Right ventricle myocardium superior (tissue), 1 donor: Measurements from ENCODE around the gene TIGD6. TPM values are rescaled to one million over a fixed set of nuclear protein-coding genes. Genes with fewer than 3 reads are reported as not detected.

Experiments used
- ATAC-seq: fragments of 200-7000 bp; cut with Tn5 transposase; one replicate; pipeline ENCODE4 v1.9.1; 2020; ENCODE audit warnings: mild to moderate bottlenecking; ENCODE audit not compliant: poor library complexity
- DNase-seq: peaks from one replicate; pipeline ENCODE4 v3.0.0-alpha.2; 2020
- intact Hi-C: fragments of 100-400 bp; cut with DNase I; formaldehyde crosslinking; loops from one replicate; pipeline ENCODE4 v1.11.2; 2022
- total RNA-seq: library from RNA; stranded (reverse); fragmentation: NEBNext Ultra II Directional; extraction: Animal tissue kit (Norgen Biotek cat#: 25700); gene quantifications from one replicate; pipeline ENCODE4 v1.2.1, GENCODE V29; 2021
- donor health status: DM: no; HTN: yes; CAD: no; lungs with severe emphysema.

The TIGD6 gene
- total RNA-seq, 1 donor from 2014 or later = 1.9 TPM

GRCh38 chr5:150021491-150022157, 21.2 kb upstream of the TIGD6 start:
- peak; percentile 21 for ATAC-seq
- intact Hi-C loops = no loop called here
- no peak for DNase-seq

- ATAC-seq = no peak
- intact Hi-C loops = no loop called here
- no peak for DNase-seq
Measured at GRCh38 chr5:150020249-150020648, 19.8 kb upstream of the TIGD6 start.

- no peak for DNase-seq
- ATAC-seq = no peak
- intact Hi-C loops = no loop called here
Measured at GRCh38 chr5:150017226-150018005, 17.0 kb upstream of the TIGD6 start.

DNA sequence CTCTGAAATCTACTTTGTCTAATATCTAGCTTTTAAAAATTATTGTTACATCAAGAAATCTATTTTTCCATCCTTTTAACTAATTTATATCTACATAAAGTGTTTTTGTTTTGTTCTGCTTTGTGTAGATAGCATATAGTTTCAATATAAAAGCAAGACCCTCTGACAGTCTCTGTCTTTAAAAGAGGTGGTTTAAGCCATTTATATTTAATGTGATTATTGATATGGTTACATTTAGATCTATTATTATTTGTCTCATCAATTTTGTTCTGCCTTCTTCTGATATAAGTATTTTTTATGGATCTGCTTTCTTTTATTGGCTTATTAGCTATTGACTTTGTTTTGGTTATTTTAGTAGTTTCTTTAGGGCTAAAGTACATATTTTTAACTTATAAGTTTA, 16.1 kb upstream of the TIGD6 start:
- ATAC-seq = no peak
- DNase-seq = no peak
- intact Hi-C loops = no loop called here

GRCh38 chr5:150015415-150015814, 15.0 kb upstream of the TIGD6 start:
- DNase-seq (no peak), ATAC-seq (no peak)
- intact Hi-C loops = no loop called here

DNA sequence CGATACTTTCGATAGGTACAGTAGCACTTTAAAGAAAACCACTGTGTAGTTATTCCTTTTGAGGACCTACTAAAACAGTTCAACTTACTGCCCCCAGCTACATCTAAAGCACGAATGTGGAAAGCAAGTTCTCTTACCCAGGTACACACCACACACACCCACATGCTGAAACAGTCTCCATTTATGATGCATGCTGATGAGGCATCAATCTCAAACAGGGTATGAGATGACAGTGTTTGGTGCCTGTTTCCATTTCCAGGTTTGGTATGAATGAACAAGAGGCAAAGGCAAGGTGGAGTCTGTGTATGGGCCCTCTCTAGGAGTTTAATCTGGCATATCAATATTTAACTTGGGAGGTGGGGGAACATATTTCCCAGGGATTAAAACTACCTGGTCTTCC, 14.0 kb upstream of the TIGD6 start:
- DNase-seq (no peak), ATAC-seq (no peak)
- intact Hi-C loops = no loop called here

- intact Hi-C loops = no loop called here
- no peak for DNase-seq
- no peak for ATAC-seq
Measured at GRCh38 chr5:150013931-150014330, 13.5 kb upstream of the TIGD6 start.

DNA sequence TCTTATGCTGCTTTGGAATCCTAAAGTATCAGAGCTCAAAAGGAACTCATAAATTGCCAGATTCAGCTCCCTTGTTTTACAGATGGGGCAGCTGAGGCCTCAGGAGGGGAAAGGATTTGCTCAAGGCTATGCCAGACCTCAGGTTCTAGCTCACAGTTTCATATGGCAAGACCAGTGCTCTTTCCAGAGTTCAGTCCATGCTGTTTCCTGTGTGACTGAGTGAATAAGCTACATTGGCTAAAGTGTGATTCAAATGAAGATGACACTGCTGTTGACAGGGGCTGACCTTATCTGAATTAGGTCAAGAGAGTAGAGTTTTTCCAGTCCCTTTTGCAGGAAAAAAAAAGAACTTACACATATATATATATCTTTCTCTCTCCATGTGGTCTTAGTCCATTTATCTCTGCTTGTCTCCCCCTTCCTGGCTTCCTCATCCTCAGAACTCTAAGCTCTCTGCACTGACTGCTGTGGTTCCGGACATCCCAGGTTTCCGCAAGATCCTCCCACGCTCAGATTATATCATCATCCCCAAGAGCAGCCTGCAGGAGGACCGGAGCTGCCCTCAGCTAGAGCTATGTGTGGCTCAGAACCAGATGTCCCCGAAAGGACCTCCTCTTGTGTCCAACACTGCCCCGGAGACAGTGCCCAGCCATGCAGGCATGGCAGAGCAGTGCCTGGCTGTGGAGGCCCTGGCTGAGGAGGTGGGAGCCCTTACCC, 9.4 kb upstream of the TIGD6 start:
- intact Hi-C loops = no loop called here
- ATAC-seq (peak; percentile 31), DNase-seq (no peak)

DNA sequence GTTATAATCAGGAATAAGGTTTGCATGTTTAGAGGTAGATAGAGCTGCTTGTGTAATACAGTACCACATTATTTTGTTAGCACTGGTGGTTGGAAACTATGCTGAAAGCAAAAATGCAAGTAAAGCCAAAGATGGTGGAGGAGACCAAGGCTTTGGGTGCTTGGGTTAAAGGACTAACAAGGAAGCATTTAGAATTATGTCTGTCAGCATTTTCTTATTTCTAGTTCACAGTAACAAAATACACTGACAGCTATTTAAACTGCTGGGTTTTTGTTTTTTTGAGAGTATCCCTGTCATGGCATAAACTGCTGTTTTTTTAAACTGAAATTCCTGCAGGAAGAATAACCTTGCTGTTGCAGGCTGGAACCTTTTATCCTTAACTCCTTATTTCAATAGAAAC, 6.6 kb upstream of the TIGD6 start:
- DNase-seq (no peak), ATAC-seq (no peak)
- intact Hi-C loops = no loop called here

GRCh38 chr5:150006318-150006717, 5.9 kb upstream of the TIGD6 start:
- intact Hi-C loops = no loop called here

DNA sequence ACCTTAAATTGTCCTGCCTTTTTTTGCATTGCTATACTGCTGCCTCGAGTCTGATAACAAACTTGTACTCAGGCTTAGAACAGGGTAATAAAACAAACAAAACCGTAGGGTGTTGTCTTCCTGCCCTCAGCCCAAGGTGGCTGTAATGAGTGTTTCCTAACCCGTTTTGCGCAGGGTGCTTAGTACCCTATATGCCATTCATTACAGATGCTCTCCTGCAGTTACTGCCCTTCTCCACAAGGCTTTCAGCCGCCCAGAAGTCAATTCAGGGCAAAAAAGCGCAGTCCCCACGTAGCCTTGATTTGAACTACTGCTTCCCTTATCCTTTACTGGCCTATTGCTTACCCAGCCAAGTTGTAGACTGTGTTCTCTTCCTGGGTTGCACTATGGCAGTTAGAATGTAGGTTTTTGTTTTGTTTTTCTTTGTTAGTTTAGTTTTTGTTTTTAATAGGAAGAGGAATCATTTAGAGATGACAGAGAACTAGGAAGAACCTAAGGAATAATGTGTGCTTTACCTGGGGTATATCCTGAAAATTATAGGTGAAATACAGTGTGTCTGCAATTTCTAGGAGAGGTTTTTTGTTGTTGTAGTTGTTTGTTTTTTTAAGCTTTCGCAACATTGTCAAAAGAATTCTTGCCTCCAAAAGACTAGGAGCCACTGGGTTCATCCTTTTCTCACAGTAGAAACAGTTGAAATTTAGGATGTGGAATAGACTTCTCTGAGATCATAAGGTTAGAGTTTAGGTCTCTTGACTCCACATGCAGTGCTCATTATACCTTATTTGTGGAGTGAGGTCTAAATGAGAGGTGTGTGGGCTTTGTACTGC, 1.4 kb upstream of the TIGD6 start:
- ATAC-seq = peak; percentile 49
- no peak for DNase-seq
- intact Hi-C loops = no loop called here

More at GRCh38 chr5:150006318-150006717, 5.9 kb upstream of the TIGD6 start:
- no peak for ATAC-seq
- DNase-seq = no peak

- peak; percentile 73 for DNase-seq
- peak; percentile 52 for ATAC-seq
- intact Hi-C loops = no loop called here
Measured at GRCh38 chr5:150000990-150001659, 671 bp upstream of the TIGD6 start.

GRCh38 chr5:149999866-150000255, 593 bp downstream of the TIGD6 start:
- ATAC-seq (no peak), DNase-seq (no peak)
- intact Hi-C loops = no loop called here

DNA sequence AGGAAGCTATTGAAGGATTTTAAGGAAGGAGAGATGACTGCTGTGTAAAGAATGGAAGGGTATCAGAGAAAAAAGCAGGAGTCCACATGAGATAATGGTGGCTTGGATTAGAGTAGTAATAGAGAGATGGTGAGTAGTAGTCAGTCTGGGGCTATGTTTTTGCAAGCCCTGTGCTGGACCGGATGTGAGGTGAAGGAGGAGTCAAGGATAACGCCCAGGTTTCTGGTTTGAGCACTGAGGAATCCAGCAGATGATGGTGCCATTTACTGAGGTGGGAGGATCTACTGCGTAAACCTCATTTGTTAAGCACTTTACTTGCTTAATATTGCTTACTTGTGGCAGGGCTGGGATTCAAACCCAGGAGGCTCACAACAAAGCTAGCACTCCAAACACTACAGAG, 1.1 kb downstream of the TIGD6 start:
- DNase-seq (no peak), ATAC-seq (no peak)
- intact Hi-C loops = no loop called here

DNA sequence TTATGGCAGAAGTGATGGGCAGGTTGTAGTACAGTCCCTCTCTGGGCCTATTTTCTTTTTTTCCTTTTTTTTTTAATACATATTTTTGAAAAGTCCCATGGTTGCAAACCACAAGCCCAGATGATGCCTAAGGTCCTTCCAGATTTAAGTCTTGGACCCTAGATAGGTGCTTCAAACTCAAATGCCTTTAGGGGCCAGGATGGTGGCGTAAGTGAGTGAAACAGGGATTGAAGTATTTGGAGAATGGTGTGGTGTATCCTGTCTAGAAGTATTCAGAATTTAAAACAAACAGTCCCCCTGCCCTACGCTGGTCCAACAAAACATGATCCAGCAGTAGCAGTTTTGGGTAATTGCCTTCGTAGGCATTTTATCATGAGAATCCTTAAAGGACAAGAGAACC, 2.2 kb downstream of the TIGD6 start:
- ATAC-seq (no peak), DNase-seq (no peak)
- intact Hi-C loops = no loop called here

DNA sequence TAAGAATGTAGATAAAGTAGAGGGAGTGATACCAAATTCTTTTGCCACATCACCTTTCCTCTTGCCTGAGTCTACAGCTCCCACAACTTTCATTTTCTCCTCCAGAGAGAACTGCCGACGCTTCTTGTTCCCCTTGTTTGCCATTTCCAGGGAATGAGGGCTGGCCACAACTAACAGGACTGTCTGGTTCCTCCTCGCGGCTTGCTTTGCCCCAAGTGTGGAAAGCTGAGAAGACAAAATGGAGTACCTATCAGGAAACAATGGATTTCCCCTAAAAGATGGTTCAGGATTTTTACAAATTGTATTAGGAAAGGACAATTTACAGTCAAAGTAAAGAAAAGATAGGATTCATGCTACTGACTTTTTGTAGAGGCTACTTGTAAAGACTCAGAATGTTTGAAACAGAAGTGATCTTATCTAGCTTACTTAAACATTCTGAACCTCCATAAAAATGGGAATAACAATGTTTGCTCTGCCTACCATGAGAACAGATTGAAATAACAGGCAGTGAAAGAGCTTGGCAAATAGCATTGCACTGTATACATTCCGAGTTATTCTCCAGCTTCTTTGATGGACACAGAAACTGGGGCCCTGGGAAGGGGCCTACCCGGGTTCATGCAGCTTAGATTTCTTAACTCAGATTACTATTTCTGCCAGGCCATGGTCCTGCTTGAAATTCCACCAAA, 4.1 kb downstream of the TIGD6 start:
- intact Hi-C loops = no loop called here
- no peak for ATAC-seq
- no peak for DNase-seq

- no peak for ATAC-seq
- intact Hi-C loops = no loop called here
- DNase-seq = no peak
Measured at GRCh38 chr5:149995385-149996204, 4.9 kb downstream of the TIGD6 start.
